GM19372 (cell line): Measurements from ENCODE around the gene ILF2.
"Not testable (repeated sequence)": the region's sequence is repeated elsewhere in the genome, so short reads cannot be mapped to it uniquely, and the experiment has no call there.

ENCODE experiments used
- ATAC-seq: cut with Tn5 transposase; IDR thresholded peaks from one replicate; pipeline ENCODE4 v1.9.1; 2021; ENCODE audit warnings: mild to moderate bottlenecking, low read depth, moderate library complexity; ENCODE audit not compliant: unreplicated experiment

ILF2 gene

DNA sequence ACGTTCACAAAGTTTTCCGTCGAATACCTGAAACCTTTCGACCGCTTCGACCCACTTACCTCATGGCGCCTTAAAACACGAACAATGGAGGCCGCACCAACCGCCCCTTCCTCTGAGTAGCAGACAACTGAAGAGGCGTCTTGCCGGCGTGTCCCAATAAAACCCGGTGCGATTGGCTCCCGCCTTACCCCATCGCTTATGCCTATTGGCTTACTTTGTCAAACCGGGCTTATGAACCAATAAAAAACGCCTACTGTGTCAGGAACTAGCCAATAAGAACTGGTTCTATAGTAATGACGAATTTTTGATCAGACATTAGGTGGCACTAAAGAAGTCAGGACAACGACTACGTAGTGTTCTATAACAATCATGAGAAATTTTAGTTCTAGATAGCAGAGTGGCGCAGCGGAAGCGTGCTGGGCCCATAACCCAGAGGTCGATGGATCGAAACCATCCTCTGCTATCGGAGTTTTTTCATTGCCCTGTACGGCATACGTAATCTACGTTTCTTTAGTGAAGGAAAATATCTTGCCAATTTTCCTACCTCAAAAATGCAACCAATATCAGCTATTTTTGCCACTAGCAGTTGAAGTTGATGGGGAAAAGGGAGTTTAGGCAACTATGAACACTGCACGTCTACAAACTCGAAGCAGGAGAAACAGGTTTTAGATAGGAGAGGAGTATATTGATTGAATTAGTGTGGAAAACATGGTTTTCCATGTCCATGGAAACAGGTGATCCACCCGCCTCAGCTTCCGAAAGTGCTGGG is at the start of gene ILF2:
Gene ILF2, minus strand, starts transcription at position 135 of the 769 bp plus-strand sequence. Its CDS starts 71 bp downstream, at position 64.
- ATAC-seq: peak; percentile 97

DNA sequence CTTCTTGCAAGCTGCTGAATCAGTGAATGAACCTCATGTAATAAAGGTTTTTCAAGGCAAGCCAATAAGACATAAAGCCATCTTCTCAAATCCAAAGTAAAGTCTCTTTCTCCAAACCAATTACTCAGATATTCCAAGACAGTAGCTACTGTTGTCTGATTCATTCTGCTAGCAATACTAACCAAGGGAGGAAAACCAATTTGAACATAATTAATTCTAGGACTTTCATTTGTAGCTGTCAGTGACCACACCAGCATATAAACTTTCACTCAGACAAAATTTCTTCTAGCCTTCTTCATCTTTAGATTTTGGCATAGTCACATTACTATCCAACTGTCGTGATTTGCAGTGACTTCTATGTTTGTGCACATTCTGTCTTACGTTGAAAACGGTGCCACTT is 46.5 kb upstream of the ILF2 start:
- ATAC-seq: no peak

DNA sequence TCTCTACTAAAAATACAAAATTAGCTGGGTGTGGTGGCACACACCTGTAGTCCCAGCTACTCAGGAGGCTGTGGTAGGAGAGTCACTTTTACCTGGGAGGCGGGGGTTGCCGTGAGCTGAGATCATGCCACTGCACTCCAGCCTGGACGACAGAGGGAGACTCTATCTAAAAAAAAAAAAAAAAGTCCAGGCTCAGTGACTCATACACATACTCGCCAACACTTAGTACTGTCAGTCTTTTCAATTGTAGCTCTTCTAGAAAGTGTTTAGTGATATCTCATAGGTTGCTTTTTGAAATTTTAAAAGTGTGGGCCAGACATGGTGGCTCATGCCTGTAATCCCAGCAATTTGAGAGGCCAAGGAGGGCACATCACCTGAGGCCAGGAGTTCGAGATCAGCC is 45.4 kb upstream of the ILF2 start:
- not testable (repeated sequence) for ATAC-seq

DNA sequence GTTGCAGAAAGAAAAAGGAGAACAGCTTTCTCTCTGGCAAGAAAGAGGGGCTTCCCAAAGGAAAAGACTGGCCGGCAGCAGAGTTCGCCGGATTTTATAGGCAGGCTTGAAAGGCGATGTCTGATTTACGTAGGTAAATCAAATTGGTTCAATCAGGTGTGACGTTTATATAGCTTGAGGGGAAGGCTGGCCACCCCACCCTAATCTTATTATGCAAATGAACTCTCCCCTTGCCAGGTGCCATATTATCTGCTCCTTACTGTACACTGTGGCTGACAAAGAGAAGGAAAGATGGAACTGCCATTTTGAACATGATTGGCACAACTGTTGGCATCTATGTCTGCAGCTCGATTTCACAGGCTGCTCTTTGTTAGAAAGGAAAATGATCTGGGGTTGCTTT is 40.2 kb upstream of the ILF2 start:
- ATAC-seq: no peak

DNA sequence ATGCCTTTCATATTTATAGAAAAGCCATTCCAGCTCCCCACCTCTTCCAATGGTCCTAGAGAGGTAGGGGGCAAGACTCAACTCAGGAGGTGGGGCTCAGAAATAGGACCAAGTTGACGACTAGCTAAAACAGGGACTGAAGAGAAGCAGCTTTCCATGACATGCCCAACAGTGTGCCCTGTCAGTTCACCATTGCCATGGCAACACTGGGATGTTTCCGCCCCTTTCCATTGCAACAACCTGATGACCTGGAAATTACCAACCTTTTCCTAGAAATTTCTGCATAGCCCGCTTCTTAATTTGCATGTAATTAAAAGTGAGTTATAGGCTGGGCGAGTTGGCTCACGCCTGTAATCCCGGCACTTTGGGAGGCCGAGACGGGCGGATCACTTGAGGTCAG is 34.7 kb upstream of the ILF2 start:
- no peak for ATAC-seq

DNA sequence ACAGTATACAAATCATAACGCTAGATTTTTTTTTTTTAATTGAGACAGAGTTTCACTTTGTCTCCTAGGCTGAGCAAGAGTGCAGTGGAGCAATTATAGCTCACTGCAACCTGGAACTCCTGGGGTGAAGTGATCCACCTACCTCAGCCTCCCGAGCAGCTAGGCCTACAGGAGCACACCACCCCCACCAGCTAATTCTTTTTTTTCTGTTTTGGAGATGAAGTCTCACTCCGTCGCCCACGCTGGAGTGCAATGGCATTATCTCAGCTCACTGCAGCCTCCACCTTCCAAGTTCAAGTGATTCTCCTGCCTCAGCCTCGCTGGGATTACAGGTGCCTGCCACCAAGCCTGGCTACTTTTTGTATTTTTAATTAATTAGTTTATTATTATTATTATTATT is 29.0 kb upstream of the ILF2 start:
- ATAC-seq: no peak

DNA sequence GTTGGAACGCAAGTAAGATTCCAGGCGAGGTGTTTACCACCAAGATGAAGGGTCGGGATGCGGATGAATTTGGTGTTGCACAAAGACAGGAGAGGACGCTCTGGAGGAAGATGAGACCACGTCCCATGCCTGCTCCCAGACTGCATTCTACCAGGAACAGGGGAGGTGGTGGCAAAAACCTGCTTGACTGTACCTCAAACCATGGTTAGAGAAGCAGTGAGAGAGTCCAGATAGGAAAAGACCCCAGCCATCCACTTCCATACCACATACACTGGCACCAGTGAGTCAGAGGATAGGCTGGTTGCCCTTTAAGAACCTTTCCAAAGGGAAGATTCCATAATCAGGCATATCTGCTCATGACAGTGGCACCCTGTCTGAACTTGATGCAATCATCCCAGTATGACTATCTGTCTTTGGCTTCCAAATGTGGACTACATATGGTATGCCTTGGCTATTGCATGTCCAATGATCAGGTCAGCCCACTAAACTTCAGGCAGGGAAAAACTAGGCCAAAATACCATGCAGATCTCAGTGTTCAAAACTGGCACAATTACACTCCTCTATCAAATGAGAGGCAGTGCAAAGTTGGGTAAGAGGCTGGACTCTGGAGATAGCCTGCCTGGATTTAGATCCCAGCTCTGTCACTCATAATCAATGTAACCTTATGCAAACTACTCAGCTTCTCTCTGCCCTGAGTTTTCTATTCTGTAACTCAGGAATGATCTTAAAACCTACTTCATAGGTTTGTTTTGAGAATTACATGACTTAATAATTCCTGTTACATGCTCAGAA is 28.3 kb upstream of the ILF2 start:
- no peak for ATAC-seq

DNA sequence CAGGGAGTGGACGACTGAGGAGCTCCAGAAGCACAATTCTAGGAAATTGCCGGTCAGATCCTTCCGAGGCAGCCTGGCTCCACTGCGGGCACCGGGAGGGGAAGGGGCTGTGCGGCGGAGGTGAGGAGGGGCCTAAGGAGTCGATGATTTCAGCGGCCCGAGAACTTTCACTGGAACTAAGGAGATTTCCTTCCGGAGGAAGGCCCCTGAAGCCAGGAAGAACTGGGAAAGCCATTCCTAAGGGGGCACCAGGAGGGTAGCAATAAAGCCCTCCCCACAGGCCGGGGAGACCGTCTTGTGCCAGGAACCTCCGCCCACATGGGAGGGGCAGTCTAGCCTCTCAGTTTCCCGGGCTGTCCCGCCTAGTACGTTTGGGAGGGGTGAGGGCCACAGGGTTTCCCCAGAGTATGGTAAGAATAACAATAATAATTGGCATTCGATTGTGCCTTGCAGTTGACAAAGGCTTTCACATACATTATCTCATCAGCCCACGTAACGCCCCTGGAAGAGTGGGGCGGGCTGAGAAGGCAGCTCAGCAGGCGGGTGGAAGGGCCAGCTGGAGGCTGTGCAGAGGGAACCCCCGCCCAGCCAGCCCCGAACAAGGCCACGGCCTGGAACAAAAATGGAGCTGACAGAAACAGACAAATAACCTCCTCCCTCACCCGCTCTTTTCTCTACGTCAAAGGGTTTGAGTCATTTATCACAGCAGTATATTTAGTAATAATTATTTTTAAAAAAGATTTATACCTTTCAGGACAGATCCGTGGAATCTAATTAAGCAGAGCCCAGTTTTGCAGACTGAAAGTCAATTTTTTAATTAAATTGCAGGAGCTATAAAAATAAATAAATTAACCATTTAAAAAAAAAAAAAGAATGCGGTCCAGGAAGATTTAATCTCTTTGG is 27.5 kb upstream of the ILF2 start:
- no peak for ATAC-seq

DNA sequence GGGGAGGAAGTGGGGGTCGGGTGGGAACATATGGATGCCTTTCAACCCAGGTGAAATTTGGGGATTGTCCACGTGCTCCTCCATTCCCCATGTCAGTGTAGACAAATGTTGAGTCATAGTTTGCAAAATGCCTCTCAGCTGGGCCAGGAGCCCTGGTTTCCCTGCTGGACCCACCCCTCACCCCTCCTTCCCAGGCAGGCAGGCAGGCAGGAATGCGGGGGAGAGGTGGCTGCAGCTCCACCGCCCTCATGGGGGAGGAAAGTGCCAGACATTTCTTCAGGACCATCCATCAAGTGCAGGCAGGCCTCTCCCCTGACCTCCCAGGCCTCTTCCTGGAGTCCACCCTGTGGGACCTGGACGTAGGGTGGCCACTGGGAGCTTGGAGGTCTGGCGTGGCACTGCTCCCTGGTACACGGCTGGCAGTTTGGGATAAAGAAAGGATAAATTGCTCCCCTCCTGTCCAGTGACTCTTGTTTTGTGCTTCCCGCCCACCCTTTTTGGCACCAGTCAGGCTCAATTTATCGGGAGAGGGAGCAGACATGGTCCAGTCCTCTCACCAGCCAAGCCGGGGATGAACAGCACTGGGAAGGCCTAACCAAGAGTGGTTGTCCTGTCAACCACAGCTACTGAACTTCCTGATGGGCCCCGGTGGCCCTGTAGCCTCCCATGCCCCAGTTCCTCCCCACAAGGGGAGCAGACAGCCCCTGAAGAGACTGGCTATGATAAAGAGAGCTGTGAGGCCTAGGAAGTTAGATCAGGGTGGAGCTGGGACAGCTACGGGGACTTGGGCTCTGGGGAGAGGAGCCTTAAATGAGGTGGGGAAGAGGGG is 26.6 kb upstream of the ILF2 start:
- no peak for ATAC-seq

DNA sequence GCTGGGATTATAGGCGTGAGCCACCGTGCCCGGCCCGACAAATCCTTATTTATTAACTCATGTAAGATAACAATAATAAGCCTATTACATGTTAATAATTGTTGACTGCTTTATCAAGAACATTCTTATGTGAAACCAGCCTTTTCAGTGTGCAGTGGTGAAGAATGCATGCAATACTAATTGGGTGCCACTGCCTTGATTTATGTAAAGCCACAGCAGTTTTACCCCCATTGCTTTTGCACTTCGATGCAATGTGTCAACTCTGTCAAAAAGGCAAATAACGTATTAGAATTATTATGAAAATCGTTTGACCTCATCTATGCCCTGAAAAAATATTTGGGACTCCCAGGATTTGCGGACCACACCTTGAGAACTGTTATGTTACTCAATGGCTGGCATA is 25.9 kb upstream of the ILF2 start:
- no peak for ATAC-seq

DNA sequence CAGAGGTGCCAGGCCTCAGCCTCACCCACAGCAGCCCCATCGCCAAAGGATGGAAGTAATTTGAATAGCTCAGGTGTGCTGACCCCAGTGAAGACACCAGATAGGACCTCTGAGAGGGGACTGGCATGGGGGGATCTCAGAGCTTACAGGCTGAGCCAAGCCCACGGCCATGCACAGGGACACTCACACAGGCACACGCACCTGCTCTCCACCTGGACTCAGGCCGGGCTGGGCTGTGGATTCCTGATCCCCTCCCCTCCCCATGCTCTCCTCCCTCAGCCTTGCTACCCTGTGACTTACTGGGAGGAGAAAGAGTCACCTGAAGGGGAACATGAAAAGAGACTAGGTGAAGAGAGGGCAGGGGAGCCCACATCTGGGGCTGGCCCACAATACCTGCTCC is 22.7 kb upstream of the ILF2 start:
- ATAC-seq: no peak

DNA sequence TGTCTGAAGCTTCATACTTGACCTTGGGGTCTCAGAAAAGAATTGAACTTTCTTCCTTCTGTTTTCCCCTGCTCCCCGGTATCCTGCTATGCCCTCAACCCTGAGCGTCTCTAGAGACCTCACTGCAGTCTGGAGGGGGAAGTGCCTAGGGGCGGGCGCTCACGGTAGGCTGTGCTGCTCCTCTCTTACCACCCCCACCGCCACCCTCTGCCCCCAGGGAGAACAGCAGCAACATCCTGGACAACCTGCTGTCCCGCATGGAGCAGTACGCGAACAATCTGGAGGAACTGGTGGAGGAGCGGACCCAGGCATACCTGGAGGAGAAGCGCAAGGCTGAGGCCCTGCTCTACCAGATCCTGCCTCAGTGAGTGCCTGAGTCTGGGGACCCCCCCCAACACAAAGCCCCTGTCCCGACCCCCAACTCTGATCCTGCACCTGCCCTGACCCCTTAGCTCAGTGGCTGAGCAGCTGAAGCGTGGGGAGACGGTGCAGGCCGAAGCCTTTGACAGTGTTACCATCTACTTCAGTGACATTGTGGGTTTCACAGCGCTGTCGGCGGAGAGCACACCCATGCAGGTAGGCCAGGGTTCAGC is 18.0 kb upstream of the ILF2 start:
- no peak for ATAC-seq

DNA sequence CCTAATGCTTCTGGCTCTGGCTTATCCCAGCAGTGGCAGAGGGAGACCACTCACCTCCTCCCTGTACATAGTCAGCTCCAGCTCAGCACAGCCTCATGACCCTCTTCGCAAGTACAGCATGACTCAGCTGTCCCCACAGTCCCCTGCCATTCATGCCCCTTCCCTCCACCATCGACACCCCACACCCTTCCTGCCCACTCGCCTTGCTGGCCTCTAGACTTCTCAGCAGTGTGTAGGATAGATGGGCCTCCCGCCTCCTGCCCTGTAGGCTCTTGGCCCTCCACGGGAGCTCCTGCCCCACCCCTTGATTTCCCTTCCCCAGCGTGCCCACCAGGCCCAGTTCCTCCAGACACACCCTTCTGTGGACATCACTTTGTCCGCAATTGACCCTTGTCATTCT is 17.5 kb upstream of the ILF2 start:
- ATAC-seq: no peak

DNA sequence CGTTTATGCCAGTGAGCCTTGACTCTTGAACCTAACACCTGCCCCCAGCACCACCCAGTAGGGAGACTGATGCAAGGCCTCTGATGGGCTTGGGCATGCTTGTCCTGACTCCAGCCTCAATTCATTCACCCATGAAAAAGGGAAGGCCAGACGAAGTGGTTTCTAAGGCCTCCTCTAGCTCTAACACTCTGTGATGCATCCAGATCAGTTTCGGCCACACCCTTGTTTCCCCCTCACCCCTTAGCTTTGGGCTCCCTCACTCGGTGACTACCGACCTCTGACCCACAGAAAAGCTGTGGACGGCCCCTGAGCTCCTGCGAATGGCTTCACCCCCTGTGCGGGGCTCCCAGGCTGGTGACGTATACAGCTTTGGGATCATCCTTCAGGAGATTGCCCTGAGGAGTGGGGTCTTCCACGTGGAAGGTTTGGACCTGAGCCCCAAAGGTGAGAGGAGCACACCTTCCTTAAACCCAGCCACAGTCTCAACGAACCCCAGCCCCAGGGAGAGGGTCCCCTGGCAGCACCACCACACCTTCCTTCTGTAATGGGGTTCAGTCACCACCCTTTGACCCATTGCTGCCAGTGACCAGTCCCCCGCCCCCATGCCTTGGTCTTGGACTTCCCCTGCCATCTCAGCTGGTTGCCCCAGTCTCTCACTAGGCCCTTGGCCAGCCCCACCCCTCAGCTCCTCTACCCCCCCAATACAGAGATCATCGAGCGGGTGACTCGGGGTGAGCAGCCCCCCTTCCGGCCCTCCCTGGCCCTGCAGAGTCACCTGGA is 16.7 kb upstream of the ILF2 start:
- no peak for ATAC-seq

DNA sequence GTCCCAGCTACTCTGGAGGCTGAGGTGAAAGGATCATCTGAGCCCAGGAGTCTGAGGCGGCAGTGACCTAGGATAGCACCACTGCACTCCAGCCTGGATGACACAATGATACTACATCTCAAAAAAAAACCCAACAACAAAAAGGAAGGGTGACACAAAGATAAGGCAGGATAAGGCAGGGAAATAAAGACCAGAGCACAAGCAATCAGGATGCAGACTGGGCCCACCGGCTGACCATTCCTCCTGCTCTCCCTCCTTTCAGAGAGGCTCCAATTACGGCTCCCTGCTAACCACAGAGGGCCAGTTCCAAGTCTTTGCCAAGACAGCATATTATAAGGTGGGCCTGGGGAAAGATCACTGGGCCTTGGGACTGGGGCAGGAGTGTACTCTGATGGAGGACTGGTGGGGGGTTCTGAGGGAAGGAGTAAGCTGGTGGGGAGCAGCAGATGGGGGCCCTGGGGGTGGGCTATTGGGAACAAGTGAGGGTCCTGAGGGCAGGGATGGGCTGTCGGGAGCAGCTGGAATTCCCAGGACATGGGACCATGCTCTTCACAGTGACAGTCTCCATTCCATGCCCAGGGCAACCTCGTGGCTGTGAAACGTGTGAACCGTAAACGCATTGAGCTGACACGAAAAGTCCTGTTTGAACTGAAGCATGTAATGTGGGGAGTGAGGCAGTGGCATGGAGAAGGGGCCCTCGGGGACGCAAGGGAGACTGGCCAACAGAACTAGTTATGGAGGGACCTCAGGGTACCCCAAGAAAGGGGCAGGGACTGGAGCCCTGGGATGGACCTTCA is 14.9 kb upstream of the ILF2 start:
- ATAC-seq: no peak

DNA sequence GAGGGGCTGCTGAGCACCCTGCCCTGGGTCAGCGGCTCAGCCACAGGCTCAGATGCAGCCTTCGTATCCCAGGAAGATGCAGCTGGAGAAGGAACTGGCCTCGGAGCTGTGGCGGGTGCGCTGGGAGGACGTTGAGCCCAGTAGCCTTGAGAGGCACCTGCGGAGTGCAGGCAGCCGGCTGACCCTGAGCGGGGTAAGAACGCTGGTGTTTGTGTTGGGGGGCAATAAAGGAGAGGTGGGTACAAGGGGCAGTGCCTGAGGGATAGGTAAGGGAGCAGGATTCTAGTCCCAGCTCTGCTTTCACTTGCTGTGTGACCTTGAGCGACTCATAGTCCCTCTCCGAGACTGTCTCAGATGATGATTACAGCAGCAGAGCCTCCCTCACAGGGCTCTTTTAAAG is 14.1 kb upstream of the ILF2 start:
- ATAC-seq: no peak

DNA sequence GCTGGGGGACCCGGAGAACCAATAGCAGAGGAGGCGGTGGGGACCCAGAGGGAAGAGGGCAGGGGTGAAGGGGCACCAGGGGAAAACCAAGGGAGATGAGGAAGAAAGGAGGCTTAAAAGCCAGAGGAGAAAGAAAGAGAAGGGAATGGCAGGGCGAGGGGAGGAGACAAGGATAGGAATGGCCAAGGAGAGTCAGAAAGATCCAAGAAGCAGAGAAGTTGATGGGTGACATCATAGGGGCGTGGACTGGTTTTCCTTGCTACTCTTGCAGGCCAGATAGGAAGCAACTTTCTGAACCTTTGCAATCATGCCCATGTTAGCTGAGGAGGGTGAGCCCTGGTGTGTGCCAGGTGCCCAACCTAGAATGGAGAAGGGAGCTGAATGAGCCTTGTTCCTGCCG is 13.1 kb upstream of the ILF2 start:
- ATAC-seq: no peak

DNA sequence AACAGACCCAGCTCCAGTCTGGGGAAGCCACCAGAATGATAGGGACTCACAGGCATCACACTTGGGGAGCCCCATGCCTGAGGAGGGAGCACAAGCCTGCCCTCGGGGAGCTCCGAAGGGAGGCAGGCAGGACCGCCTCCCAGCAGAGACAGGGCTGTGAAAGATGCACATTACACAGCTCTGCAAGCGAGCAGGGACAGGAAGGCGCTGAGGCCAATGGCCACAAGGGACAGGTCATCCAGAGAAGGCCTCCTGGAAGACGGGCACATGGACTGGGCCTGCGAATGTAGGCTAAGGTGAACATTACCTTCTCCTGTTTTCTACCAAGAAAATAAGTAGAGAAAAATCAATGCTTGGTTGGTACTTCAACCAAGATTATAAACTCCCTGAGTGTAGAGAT is 11.9 kb upstream of the ILF2 start:
- ATAC-seq: no peak
